RWPE2 (cell line): Measurements from ENCODE around the gene FGD5.

Experiments used
- ATAC-seq: fragments of 200-7000 bp; cut with Tn5 transposase; 3 replicates; pipeline ENCODE4 v1.9.1; 2021; ENCODE audit warnings: low read depth
- DNase-seq: peaks from one replicate; pipeline ENCODE4 v3.0.0-alpha.2; 2020; ENCODE audit warnings: low spot score
- H3K27ac ChIP-seq: fragments of 450-650 bp; 2 replicates; pipeline ENCODE4 v1.5.1; 2017; ENCODE audit warnings: mild to moderate bottlenecking; ENCODE audit not compliant: poor library complexity, severe bottlenecking
- H3K27me3 ChIP-seq: fragments of 250-450 bp; sonication (Bioruptor Pico); 2 replicates; pipeline ENCODE4 v1.5.1; 2021; ENCODE audit warnings: mild to moderate bottlenecking, moderate library complexity; ENCODE audit not compliant: insufficient read depth, poor library complexity, severe bottlenecking
- H3K36me3 ChIP-seq: fragments of 250-450 bp; sonication (Bioruptor Pico); 2 replicates; pipeline ENCODE4 v1.5.1; 2020; ENCODE audit warnings: low read depth, mild to moderate bottlenecking, moderate library complexity
- H3K4me1 ChIP-seq: fragments of 250-450 bp; sonication (Bioruptor Pico); 2 replicates; pipeline ENCODE4 v1.5.1; 2021; ENCODE audit warnings: mild to moderate bottlenecking, moderate library complexity; ENCODE audit not compliant: insufficient read depth, poor library complexity, severe bottlenecking
- H3K4me3 ChIP-seq: fragments of 250-450 bp; sonication (Bioruptor Pico); 2 replicates; pipeline ENCODE4 v1.5.1; 2021; ENCODE audit warnings: mild to moderate bottlenecking, moderate library complexity; ENCODE audit not compliant: severe bottlenecking
- H3K9me3 ChIP-seq: fragments of 250-450 bp; sonication (Bioruptor Pico); 2 replicates; pipeline ENCODE4 v1.5.1; 2021; ENCODE audit warnings: mild to moderate bottlenecking, moderate library complexity; ENCODE audit not compliant: severe bottlenecking
- TF ChIP-seq, protein P1 (sequence below): fragments of 450-650 bp; IDR thresholded peaks from one replicate; pipeline ENCODE4 v1.5.1; 2017; ENCODE audit warnings: mild to moderate bottlenecking, moderate library complexity; ENCODE audit not compliant: poor library complexity, severe bottlenecking

Gene FGD5

DNA sequence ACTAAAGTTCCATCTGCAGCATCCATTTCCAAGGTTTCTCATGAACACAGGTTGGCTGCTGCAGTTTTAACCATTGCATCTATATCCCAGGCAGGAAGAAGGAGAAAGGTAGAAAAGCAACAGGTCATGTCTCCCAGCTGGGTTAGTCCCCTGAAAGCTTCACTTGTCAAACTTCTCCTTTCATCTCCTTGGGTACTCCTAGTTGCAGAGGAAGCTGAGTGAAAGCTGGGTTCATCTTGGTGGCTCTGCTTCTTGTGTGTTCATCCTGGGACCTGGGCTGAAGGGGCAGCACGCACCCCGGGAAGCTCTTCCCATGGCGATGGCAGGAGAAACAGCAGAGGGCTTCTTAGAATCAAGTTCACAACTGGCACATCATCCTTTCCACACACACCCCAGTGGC is 67.3 kb downstream of the FGD5 start:
- no peaks in the 10 kb centered on the region for H3K4me1 ChIP-seq
- ATAC-seq (no peak), DNase-seq (no peak)
- no peak overlapping the region for H3K27ac ChIP-seq
- TF ChIP-seq, protein P1, sequence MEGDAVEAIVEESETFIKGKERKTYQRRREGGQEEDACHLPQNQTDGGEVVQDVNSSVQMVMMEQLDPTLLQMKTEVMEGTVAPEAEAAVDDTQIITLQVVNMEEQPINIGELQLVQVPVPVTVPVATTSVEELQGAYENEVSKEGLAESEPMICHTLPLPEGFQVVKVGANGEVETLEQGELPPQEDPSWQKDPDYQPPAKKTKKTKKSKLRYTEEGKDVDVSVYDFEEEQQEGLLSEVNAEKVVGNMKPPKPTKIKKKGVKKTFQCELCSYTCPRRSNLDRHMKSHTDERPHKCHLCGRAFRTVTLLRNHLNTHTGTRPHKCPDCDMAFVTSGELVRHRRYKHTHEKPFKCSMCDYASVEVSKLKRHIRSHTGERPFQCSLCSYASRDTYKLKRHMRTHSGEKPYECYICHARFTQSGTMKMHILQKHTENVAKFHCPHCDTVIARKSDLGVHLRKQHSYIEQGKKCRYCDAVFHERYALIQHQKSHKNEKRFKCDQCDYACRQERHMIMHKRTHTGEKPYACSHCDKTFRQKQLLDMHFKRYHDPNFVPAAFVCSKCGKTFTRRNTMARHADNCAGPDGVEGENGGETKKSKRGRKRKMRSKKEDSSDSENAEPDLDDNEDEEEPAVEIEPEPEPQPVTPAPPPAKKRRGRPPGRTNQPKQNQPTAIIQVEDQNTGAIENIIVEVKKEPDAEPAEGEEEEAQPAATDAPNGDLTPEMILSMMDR, result no peak
- H3K4me3 ChIP-seq, result no peak overlapping the region
- no peaks in the 10 kb centered on the region for H3K27me3 ChIP-seq
- no peaks in the 10 kb centered on the region for H3K36me3 ChIP-seq
- no peaks in the 10 kb centered on the region for H3K9me3 ChIP-seq

DNA sequence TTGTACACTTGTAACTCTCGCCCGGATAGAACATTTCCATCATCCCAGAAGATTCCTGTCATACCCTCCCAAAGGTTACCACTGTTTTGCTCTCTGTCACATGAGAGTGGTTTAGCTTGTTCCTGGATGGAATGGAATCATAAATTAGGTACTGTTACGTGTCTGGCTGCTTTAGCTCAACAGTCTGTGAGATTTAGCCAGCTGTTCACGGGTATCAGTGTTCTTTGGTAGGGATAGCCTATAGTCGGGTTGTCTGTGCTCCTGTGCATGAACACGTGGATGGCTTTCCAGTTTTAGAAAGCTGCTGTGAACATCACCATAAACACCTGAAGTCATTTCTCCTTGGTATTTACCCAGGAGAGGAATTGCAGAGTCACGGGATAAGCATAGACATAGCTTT is 70.4 kb downstream of the FGD5 start:
- no peak for ATAC-seq
- no peaks in the 10 kb centered on the region for H3K36me3 ChIP-seq
- H3K9me3 ChIP-seq, result no peaks in the 10 kb centered on the region
- TF ChIP-seq, protein P1, result no peak
- no peaks in the 10 kb centered on the region for H3K27me3 ChIP-seq
- no peak overlapping the region for H3K4me3 ChIP-seq
- DNase-seq, result no peak
- H3K27ac ChIP-seq, result no peak overlapping the region
- no peaks in the 10 kb centered on the region for H3K4me1 ChIP-seq

DNA sequence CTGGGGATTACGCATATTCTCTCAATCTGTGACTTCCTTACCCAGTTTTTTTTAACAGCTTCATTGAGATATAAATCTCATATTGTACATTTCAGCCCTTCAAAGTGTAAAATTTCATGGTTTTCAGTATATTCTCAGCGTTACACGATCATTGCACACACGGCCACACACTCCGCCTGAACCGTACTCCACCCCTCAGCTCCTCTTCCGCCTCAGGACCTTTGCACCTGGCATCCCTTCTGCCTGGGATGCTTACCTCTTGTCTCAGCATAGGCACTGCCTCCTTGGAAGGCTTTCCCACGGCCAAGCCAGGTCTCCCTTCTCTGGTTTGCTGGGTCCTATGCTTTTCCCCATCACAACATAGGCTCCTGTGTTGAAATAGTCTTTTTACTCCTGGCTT is 71.2 kb downstream of the FGD5 start:
- DNase-seq (no peak), ATAC-seq (no peak)
- Histone ChIP-seq H3K36me3 (no peaks in the 10 kb centered on the region), H3K4me3 (no peak overlapping the region), H3K27ac (no peak overlapping the region), H3K9me3 (no peaks in the 10 kb centered on the region), H3K27me3 (no peaks in the 10 kb centered on the region), H3K4me1 (no peaks in the 10 kb centered on the region)
- TF ChIP-seq, protein P1, result no peak

DNA sequence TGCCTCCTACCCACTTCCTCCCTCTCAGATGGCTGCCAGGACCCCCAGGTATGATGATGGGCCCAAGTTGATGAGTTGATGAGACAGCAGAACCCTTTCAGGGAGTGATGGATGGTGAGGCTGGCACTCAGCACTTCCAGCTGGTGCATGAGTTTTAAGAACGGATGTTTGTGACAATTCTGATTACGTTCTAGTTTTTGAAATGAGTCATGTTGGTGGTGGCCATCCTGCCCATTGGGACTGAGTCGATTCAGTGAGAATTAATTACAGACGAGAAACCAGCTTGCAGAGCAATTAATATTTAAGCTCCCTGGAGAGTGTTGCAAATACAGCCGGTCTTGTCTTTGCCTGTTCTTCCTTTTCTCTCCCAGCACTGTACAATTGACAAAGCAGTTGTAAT is 71.7 kb downstream of the FGD5 start:
- DNase-seq, result no peak
- no peaks in the 10 kb centered on the region for H3K4me1 ChIP-seq
- H3K36me3 ChIP-seq, result no peaks in the 10 kb centered on the region
- no peak overlapping the region for H3K4me3 ChIP-seq
- TF ChIP-seq, protein P1, result no peak
- no peak for ATAC-seq
- no peak overlapping the region for H3K27ac ChIP-seq
- no peaks in the 10 kb centered on the region for H3K9me3 ChIP-seq
- H3K27me3 ChIP-seq, result no peaks in the 10 kb centered on the region

DNA sequence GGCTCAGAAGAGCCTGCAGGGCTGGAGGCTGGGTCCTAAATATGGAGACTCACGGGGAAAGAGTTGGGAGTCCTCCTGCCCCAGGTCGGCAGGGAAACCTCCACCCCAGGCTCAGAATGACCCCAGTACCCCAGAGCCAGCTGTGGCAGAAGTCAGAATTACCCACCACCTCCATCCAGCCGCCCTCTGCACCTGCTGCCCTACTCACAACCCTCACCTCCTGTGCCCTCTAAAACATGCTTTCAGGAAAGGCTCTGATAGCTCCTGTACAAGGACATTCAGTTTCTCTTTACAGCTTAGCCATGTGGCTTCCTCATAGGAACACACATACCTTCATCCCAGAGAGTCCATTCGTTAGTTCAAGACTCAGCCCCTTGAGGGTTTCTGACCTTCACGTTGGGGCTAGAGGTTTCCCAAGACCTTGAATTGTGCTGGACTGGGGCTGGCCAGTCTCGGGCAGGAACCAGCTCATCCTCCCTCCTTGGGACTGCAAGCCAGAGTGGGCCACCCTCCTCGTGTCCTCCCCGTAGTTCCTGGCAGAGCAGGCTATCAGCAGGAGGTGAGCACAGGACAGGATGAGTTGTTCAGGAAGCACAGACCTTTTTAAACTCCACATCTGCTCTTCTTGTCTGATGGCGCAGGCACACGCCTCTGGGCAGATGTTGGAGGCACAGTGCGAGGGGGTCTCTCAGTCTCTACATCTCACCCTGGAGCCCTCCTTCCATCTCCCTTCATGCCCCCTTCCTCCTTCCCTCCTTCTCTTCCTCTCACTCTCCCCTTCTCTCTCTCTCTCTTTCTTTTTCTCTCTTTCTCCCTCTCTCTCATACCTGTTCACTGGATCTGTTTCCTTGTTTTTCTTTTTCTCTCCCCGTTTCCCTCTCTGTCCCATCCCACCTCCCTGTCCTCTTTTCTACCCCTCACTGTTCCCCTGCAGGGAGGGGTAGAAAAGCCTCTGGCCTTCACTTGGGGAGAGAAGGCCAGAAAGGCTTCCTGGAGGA is 72.7 kb downstream of the FGD5 start:
- TF ChIP-seq, protein P1, result no peak
- peaks cover 4% of the 10 kb centered on the region for H3K27me3 ChIP-seq
- no peaks in the 10 kb centered on the region for H3K9me3 ChIP-seq
- no peak overlapping the region for H3K4me3 ChIP-seq
- H3K4me1 ChIP-seq, result no peaks in the 10 kb centered on the region
- H3K36me3 ChIP-seq, result no peaks in the 10 kb centered on the region
- DNase-seq (no peak), ATAC-seq (no peak)
- H3K27ac ChIP-seq, result no peak overlapping the region
